Mammary epithelial cell (primary cell): Measurements from ENCODE around the gene ULK4.

Experiments
- CTCF ChIP-seq, 2 donors: IDR thresholded peaks in 1 of 2; conservative IDR thresholded peaks in 1 of 2; 2 replicates each; pipeline ENCODE4 v1.5.1; 2011 to 2012; ENCODE audit warnings: inconsistent platforms in 2 of 2, low read length in 2 of 2, mild to moderate bottlenecking in 2 of 2, control low read depth in 1 of 2, low read depth in 1 of 2; ENCODE audit not compliant: insufficient read depth in 1 of 2; ENCODE audit errors: extremely low read depth in 1 of 2
- EZH2 ChIP-seq: IDR thresholded peaks from 2 replicates; pipeline ENCODE4 v1.6.1; 2012; ENCODE audit warnings: low read length, inconsistent platforms, borderline replicate concordance

GRCh38 chr3:41863024-41863423 is 98.9 kb downstream of the ULK4 start:
- TF ChIP-seq CTCF (conservative IDR thresholded peaks at IDR 0.05 in 1 of 2, IDR thresholded peaks at IDR 0.05 in 1 of 2; ENCODE audit: extremely low read depth in 1 of 2, insufficient read depth in 1 of 2, low read depth in 1 of 2, low read length in 2 of 2) = peak in 1 of 2 donors; percentile 13
- no peak for TF ChIP-seq EZH2
